WTC11 (cell line): ENCODE measurements around the gene ALDH5A1.

Experiments used
- ATF6 ChIP-seq: sonication (generic); formaldehyde crosslinking; IDR thresholded peaks from 2 replicates; pipeline ENCODE4 v1.8.1; 2023; ENCODE audit warnings: mild to moderate bottlenecking, missing genetic modification reagents
- CREB1 ChIP-seq: sonication (generic); formaldehyde crosslinking; IDR thresholded peaks from 2 replicates; pipeline ENCODE4 v1.8.0; 2023; ENCODE audit warnings: mild to moderate bottlenecking, missing genetic modification reagents
- CTCF ChIP-seq: fragments of 200-600 bp; IDR thresholded peaks from 2 replicates; pipeline ENCODE4 v1.8.0; 2022; ENCODE audit warnings: antibody characterized with exemption
- E2F5 ChIP-seq: sonication (generic); formaldehyde crosslinking; IDR thresholded peaks from 2 replicates; pipeline ENCODE4 v1.8.1; 2022; ENCODE audit warnings: mild to moderate bottlenecking, moderate library complexity, missing genetic modification reagents
- ESRRA ChIP-seq: sonication (generic); formaldehyde crosslinking; IDR thresholded peaks from 2 replicates; pipeline ENCODE4 v1.8.1; 2022; ENCODE audit warnings: mild to moderate bottlenecking, missing genetic modification reagents, borderline replicate concordance
- HMGA2 ChIP-seq: fragments of 250-450 bp; sonication (Bioruptor Pico); IDR thresholded peaks from 2 replicates; pipeline ENCODE4 v1.4.0; 2021; ENCODE audit warnings: mild to moderate bottlenecking, moderate library complexity
- MLX ChIP-seq: sonication (generic); formaldehyde crosslinking; IDR thresholded peaks from 2 replicates; pipeline ENCODE4 v1.8.1; 2023; ENCODE audit warnings: mild to moderate bottlenecking, missing genetic modification reagents, moderate library complexity
- NFYB ChIP-seq: sonication (generic); formaldehyde crosslinking; conservative IDR thresholded peaks from 2 replicates; pipeline ENCODE4 v1.8.0; 2022; ENCODE audit warnings: low read depth, missing genetic modification reagents
- SMAD4 ChIP-seq: sonication (generic); formaldehyde crosslinking; IDR thresholded peaks from 2 replicates; pipeline ENCODE4 v1.8.0; 2022; ENCODE audit warnings: mild to moderate bottlenecking, missing genetic modification reagents
- TEAD4 ChIP-seq: sonication (generic); formaldehyde crosslinking; IDR thresholded peaks from 2 replicates; pipeline ENCODE4 v1.8.0; 2022; ENCODE audit warnings: mild to moderate bottlenecking, missing genetic modification reagents
- ZNF281 ChIP-seq: sonication (generic); formaldehyde crosslinking; IDR thresholded peaks from 2 replicates; pipeline ENCODE4 v1.8.0; 2023; ENCODE audit warnings: mild to moderate bottlenecking, missing genetic modification reagents
- ZSCAN18 ChIP-seq: fragments of 250-450 bp; sonication (Bioruptor Pico); IDR thresholded peaks from 2 replicates; pipeline ENCODE4 v2.1.2; 2022; ENCODE audit warnings: mild to moderate bottlenecking, moderate library complexity

GRCh38 chr6:24549158-24549557 lies 54.4 kb downstream of the ALDH5A1 start:
- TF ChIP-seq HMGA2 = no peak
- TF ChIP-seq CTCF = no peak
- no peak for TF ChIP-seq CREB1
- TF ChIP-seq ATF6 (CRISPR knock-in tag) = no peak
- TF ChIP-seq ZNF281 (CRISPR knock-in tag) = no peak
- no peak for TF ChIP-seq MLX (CRISPR knock-in tag)
- TF ChIP-seq ESRRA (CRISPR knock-in tag) = no peak
- no peak for TF ChIP-seq NFYB (CRISPR knock-in tag)
- TF ChIP-seq TEAD4 (CRISPR knock-in tag) = no peak
- no peak for TF ChIP-seq SMAD4 (CRISPR knock-in tag)
- no peak for TF ChIP-seq ZSCAN18 (CRISPR knock-in tag)
- no peak for TF ChIP-seq E2F5 (CRISPR knock-in tag)
